Activated CD8-positive, alpha-beta memory T cell treated with anti-CD3 and anti-CD28 coated beads, Interleukin-2, amount 10 ng/mL, durations not matched to agents 7 days and 5 days (primary cell): ENCODE data around the gene GRIN2A. TPM values are rescaled to one million over a fixed set of nuclear protein-coding genes. Genes with fewer than 3 reads are reported as not detected.

Experiments
- ATAC-seq: fragments of 150-1000 bp; cut with Tn5 transposase; one replicate; pipeline ENCODE4 v1.10.0; 2021; ENCODE audit warnings: moderate library complexity
- CTCF ChIA-PET: fragments of 350-600 bp; sonication (Branson Sonifier 250); formaldehyde crosslinking; loops from one replicate; lab custom pipeline; 2021; ENCODE audit warnings: antibody characterized with exemption; lab: Charles Lee
- DNase-seq: peaks from one replicate; pipeline ENCODE4 v3.0.0-alpha.2; 2020
- H3K27ac Mint-ChIP-seq: one replicate; pipeline ENCODE4 v1.8.0; 2021; ENCODE audit warnings: mild to moderate bottlenecking, mixed read lengths
- H3K27me3 Mint-ChIP-seq: one replicate; pipeline ENCODE4 v1.8.0; 2021; ENCODE audit warnings: mixed read lengths
- H3K36me3 Mint-ChIP-seq: one replicate; pipeline ENCODE4 v1.8.0; 2021; ENCODE audit warnings: mild to moderate bottlenecking, mixed read lengths
- H3K4me1 Mint-ChIP-seq: one replicate; pipeline ENCODE4 v1.8.0; 2021; ENCODE audit warnings: mixed read lengths
- H3K4me3 Mint-ChIP-seq: one replicate; pipeline ENCODE4 v1.8.0; 2021; ENCODE audit warnings: mild to moderate bottlenecking, moderate library complexity, mixed read lengths
- H3K9me3 Mint-ChIP-seq: one replicate; pipeline ENCODE4 v1.8.0; 2022; ENCODE audit warnings: low read depth, mixed read lengths
- total RNA-seq, 2 experiments: library from RNA; stranded (reverse); gene quantifications; one replicate each; pipeline ENCODE4 v1.2.3, GENCODE V29; 2021

Gene GRIN2A
- total RNA-seq, 2 experiments from 2014 or later: not detected

DNA sequence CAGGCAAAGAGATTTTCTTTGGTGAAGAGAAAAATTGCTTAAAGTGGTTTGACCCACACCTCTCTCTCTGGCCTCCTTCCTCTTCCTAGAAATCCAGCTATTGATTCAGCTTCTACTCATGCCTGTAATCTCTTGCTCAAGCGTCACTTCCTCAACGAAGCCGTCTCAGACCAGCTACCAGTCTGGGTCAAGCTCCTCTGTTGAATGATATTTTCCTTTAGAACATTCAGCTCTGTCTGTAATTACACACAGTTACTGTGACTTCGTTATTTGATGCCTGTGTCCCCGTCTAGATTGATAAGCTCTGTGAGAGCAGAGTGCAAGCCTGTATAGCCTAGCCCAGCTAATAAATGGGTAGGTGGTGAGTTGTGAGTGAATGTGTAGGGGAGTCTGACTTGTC lies 168.5 kb downstream of the GRIN2A start:
- CTCF ChIA-PET: no interaction called here

GRCh38 chr16:10013364-10013763 lies 168.9 kb downstream of the GRIN2A start:
- Mint-ChIP-seq H3K4me1 (no peaks in the 10 kb centered on the region), H3K27ac (no peak overlapping the region), H3K9me3 (no peaks in the 10 kb centered on the region), H3K4me3 (no peak overlapping the region), H3K27me3 (no peaks in the 10 kb centered on the region), H3K36me3 (no peaks in the 10 kb centered on the region)
- DNase-seq: no peak
- CTCF ChIA-PET: no interaction called here
- ATAC-seq: no peak

More for the DNA sequence above, 168.5 kb downstream of the GRIN2A start:
- ATAC-seq: no peak
- no peaks in the 10 kb centered on the region for H3K27me3 Mint-ChIP-seq
- no peak overlapping the region for H3K4me3 Mint-ChIP-seq
- no peak for DNase-seq
- H3K36me3 Mint-ChIP-seq: no peaks in the 10 kb centered on the region
- H3K27ac Mint-ChIP-seq: no peak overlapping the region
- no peaks in the 10 kb centered on the region for H3K9me3 Mint-ChIP-seq
- no peaks in the 10 kb centered on the region for H3K4me1 Mint-ChIP-seq

GRCh38 chr16:10009684-10010083 lies 172.5 kb downstream of the GRIN2A start:
- no peaks in the 10 kb centered on the region for H3K27me3 Mint-ChIP-seq
- DNase-seq (no peak), ATAC-seq (no peak)
- no peaks in the 10 kb centered on the region for H3K4me1 Mint-ChIP-seq
- H3K36me3 Mint-ChIP-seq: no peaks in the 10 kb centered on the region
- CTCF ChIA-PET: no interaction called here
- H3K27ac Mint-ChIP-seq: no peak overlapping the region
- peaks cover 9% of the 10 kb centered on the region for H3K9me3 Mint-ChIP-seq
- no peak overlapping the region for H3K4me3 Mint-ChIP-seq

- no peak overlapping the region for H3K27ac Mint-ChIP-seq
- no peaks in the 10 kb centered on the region for H3K27me3 Mint-ChIP-seq
- H3K4me1 Mint-ChIP-seq: no peaks in the 10 kb centered on the region
- CTCF ChIA-PET: no interaction called here
- DNase-seq (no peak), ATAC-seq (no peak)
- H3K36me3 Mint-ChIP-seq: no peaks in the 10 kb centered on the region
- peaks cover 15% of the 10 kb centered on the region for H3K9me3 Mint-ChIP-seq
- H3K4me3 Mint-ChIP-seq: no peak overlapping the region
Measured at GRCh38 chr16:10003486-10003885, 178.7 kb downstream of the GRIN2A start.

- CTCF ChIA-PET: no interaction called here
Measured at GRCh38 chr16:10001258-10001775, 180.9 kb downstream of the GRIN2A start.

GRCh38 chr16:9996221-9996620 lies 186.0 kb downstream of the GRIN2A start:
- H3K27me3 Mint-ChIP-seq: no peaks in the 10 kb centered on the region
- ATAC-seq (no peak), DNase-seq (no peak)
- H3K4me3 Mint-ChIP-seq: no peak overlapping the region
- CTCF ChIA-PET: no interaction called here
- peaks cover 14% of the 10 kb centered on the region for H3K9me3 Mint-ChIP-seq
- H3K36me3 Mint-ChIP-seq: no peaks in the 10 kb centered on the region
- H3K4me1 Mint-ChIP-seq: no peaks in the 10 kb centered on the region
- H3K27ac Mint-ChIP-seq: no peak overlapping the region

More at GRCh38 chr16:10001258-10001775, 180.9 kb downstream of the GRIN2A start:
- H3K4me3 Mint-ChIP-seq: no peak overlapping the region
- no peaks in the 10 kb centered on the region for H3K36me3 Mint-ChIP-seq
- H3K27ac Mint-ChIP-seq: no peak overlapping the region
- DNase-seq (no peak), ATAC-seq (no peak)
- H3K27me3 Mint-ChIP-seq: no peaks in the 10 kb centered on the region
- peaks cover 21% of the 10 kb centered on the region for H3K9me3 Mint-ChIP-seq
- H3K4me1 Mint-ChIP-seq: no peaks in the 10 kb centered on the region

DNA sequence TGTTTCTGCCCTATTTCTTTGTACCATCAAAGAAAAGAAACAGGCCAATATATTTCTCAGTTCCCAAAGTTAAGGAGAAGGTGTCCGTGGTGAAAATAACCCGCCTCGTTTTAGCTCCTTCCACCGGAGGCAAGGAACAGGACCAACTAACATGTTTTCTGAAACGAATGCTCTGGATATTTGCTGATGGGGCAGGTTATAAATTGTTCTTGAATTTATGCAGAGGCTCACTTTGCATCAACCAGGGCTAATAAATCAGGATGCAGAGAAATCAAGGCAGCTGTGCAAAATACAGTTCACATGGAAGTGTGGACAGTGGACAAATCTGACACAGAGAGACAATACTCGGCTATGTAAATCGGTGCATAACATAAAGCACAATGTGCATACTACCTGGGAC lies 189.8 kb downstream of the GRIN2A start:
- Mint-ChIP-seq H3K36me3 (no peaks in the 10 kb centered on the region), H3K4me1 (no peaks in the 10 kb centered on the region), H3K9me3 (peaks cover 9% of the 10 kb centered on the region), H3K27me3 (no peaks in the 10 kb centered on the region), H3K27ac (no peak overlapping the region), H3K4me3 (no peak overlapping the region)
- DNase-seq: no peak
- ATAC-seq: no peak
- CTCF ChIA-PET: no interaction called here

DNA sequence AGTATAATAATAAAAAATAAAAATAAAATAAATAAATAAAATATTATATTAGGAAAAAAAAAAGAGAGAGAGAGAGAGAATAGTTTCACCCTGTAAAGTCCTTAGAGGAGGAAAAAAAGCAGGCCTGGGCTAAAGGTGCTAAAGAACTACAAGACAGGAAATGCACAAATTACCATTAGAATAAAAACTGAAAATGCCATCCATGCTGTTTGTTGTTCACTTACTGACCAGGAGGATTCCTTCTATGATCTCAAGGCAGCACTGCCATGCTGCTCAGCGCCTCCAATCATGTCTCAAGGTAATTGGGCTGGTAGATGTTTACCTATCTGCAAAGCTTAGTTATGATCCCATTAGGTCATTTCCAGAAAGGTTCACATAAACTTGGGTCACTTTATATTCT lies 201.2 kb downstream of the GRIN2A start:
- DNase-seq (no peak), ATAC-seq (no peak)
- no peaks in the 10 kb centered on the region for H3K36me3 Mint-ChIP-seq
- H3K27me3 Mint-ChIP-seq: no peaks in the 10 kb centered on the region
- CTCF ChIA-PET: no interaction called here
- H3K27ac Mint-ChIP-seq: no peak overlapping the region
- no peak overlapping the region for H3K4me3 Mint-ChIP-seq
- no peaks in the 10 kb centered on the region for H3K4me1 Mint-ChIP-seq
- H3K9me3 Mint-ChIP-seq: peaks cover 2% of the 10 kb centered on the region

DNA sequence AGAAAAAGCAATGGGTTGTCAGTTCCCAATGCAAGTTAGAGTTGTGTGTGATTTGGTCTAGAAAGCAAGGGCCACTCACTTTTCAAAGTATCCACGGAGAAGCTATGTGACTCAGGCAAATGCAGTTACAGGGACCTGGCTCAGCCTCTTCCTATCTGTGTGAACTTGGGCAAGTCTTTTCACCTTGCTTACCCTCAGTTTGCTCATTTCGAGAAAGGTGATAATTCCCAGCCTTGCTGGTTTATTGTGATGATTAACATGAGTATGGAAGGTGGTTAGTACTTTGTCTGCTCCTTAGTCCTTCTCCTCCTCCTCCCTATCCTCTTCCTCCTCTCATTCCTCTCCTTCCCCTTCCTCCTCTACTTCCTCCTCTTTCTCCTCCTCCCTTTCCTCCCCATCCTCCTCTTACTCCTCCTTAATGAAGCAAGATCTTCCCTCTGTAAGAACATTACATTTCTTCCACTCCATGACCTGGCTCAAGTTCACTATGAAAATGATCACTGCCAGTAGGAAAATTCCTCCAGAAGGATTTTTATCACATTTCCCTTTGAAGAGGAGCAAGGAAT lies 204.0 kb downstream of the GRIN2A start:
- DNase-seq (no peak), ATAC-seq (no peak)
- peaks cover 2% of the 10 kb centered on the region for H3K9me3 Mint-ChIP-seq
- no peaks in the 10 kb centered on the region for H3K36me3 Mint-ChIP-seq
- H3K4me3 Mint-ChIP-seq: no peak overlapping the region
- H3K27ac Mint-ChIP-seq: no peak overlapping the region
- CTCF ChIA-PET: no interaction called here
- H3K27me3 Mint-ChIP-seq: no peaks in the 10 kb centered on the region
- no peaks in the 10 kb centered on the region for H3K4me1 Mint-ChIP-seq

DNA sequence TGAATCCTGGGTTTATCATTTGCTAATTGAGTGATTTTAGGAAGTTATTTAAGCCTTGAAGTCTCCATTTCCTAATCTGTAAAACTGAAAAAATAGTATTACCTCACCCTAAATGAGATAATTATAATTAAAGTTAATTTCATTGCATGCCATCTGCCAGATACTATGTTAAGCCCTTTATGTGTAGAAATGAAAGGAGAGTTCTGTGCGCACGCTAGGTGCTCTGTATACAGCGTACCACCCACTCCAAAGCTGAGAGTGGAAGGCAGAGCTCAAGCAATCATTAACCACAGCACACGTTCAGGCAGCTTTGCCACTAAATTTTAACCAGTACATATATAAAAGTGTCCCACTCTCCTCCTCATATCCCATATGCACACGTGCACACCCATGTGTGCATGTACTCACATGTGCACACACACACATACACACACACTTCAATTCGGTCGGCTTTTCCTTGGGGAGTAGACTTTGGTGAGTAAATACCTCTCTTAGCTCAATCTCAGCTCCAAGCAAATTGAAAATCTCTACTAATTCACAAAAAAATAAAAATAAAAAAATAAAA lies 204.8 kb downstream of the GRIN2A start:
- ATAC-seq (no peak), DNase-seq (no peak)
- Mint-ChIP-seq H3K4me3 (no peak overlapping the region), H3K36me3 (no peaks in the 10 kb centered on the region), H3K4me1 (no peaks in the 10 kb centered on the region), H3K27me3 (no peaks in the 10 kb centered on the region), H3K9me3 (peaks cover 4% of the 10 kb centered on the region), H3K27ac (no peak overlapping the region)
- CTCF ChIA-PET: no interaction called here

GRCh38 chr16:9976601-9977000 lies 205.6 kb downstream of the GRIN2A start:
- H3K9me3 Mint-ChIP-seq: peaks cover 4% of the 10 kb centered on the region
- H3K27me3 Mint-ChIP-seq: no peaks in the 10 kb centered on the region
- H3K4me3 Mint-ChIP-seq: no peak overlapping the region
- no peaks in the 10 kb centered on the region for H3K36me3 Mint-ChIP-seq
- CTCF ChIA-PET: no interaction called here
- no peak overlapping the region for H3K27ac Mint-ChIP-seq
- ATAC-seq (no peak), DNase-seq (no peak)
- no peaks in the 10 kb centered on the region for H3K4me1 Mint-ChIP-seq

- DNase-seq (no peak), ATAC-seq (no peak)
- CTCF ChIA-PET: no interaction called here
- Mint-ChIP-seq H3K36me3 (no peaks in the 10 kb centered on the region), H3K27me3 (no peaks in the 10 kb centered on the region), H3K9me3 (peaks cover 11% of the 10 kb centered on the region), H3K27ac (no peak overlapping the region), H3K4me3 (no peak overlapping the region), H3K4me1 (no peaks in the 10 kb centered on the region)
Measured at GRCh38 chr16:9971907-9972306, 210.3 kb downstream of the GRIN2A start.

- H3K9me3 Mint-ChIP-seq: peaks cover 11% of the 10 kb centered on the region
- H3K4me3 Mint-ChIP-seq: no peak overlapping the region
- no peaks in the 10 kb centered on the region for H3K4me1 Mint-ChIP-seq
- ATAC-seq (no peak), DNase-seq (no peak)
- no peak overlapping the region for H3K27ac Mint-ChIP-seq
- H3K27me3 Mint-ChIP-seq: no peaks in the 10 kb centered on the region
- CTCF ChIA-PET: no interaction called here
- H3K36me3 Mint-ChIP-seq: no peaks in the 10 kb centered on the region
Measured at GRCh38 chr16:9970796-9971195, 211.4 kb downstream of the GRIN2A start.

DNA sequence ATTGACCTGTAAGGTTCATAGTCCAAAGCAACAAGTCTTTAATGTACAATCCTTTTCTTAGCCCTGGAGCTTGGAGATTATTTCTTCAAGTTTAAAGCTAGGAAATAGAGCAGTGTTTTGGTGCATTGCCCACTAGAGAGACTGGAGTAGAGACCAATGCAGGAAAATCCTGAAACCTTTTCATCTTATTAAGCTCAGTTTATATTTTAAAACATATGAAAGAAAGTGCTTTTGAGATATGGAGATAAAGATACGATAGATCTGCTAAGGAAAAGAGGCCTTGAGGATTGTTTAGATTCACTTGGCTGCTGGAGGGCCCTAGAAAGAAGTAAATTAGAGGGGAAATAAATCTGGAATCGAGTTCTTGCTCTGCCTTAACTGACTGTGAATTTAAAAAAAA lies 212.0 kb downstream of the GRIN2A start:
- H3K9me3 Mint-ChIP-seq: peaks cover 11% of the 10 kb centered on the region
- ATAC-seq: no peak
- H3K4me1 Mint-ChIP-seq: no peaks in the 10 kb centered on the region
- CTCF ChIA-PET: no interaction called here
- H3K36me3 Mint-ChIP-seq: no peaks in the 10 kb centered on the region
- H3K27me3 Mint-ChIP-seq: no peaks in the 10 kb centered on the region
- no peak overlapping the region for H3K27ac Mint-ChIP-seq
- DNase-seq: no peak
- H3K4me3 Mint-ChIP-seq: no peak overlapping the region
